MV-4-11 (cell line): ENCODE data around the gene TSSC4.

Source experiments
- DNase-seq: peaks from one replicate; lab custom pipeline; 2025; lab: John Stamatoyannopoulos, UW

Gene TSSC4

DNA sequence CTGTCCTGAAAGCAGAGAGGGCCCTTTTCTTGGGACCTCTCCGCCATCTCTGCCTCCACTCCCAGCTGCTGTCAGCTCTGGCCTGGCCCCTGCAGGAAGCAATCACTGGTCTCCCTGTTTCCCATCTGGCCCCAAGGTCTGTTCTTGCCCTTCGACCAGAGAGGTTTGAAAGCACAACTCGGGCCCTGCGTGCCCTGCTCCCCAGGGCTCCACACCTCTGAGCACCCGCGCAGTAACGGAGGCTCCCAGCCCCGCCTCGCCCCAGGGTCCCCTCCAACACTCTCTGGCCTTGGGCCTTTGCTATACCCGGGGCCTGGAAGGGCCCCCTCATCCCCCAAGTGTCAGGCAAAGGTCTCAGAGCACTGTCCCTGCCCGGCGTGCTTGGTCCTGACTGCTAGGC, 31.2 kb upstream of the TSSC4 start:
- no peak for DNase-seq

GRCh38 chr11:2369896-2370295, 30.7 kb upstream of the TSSC4 start:
- peak; percentile 52 for DNase-seq

- no peak for DNase-seq
Observed at GRCh38 chr11:2374456-2375201, 25.9 kb upstream of the TSSC4 start.

DNA sequence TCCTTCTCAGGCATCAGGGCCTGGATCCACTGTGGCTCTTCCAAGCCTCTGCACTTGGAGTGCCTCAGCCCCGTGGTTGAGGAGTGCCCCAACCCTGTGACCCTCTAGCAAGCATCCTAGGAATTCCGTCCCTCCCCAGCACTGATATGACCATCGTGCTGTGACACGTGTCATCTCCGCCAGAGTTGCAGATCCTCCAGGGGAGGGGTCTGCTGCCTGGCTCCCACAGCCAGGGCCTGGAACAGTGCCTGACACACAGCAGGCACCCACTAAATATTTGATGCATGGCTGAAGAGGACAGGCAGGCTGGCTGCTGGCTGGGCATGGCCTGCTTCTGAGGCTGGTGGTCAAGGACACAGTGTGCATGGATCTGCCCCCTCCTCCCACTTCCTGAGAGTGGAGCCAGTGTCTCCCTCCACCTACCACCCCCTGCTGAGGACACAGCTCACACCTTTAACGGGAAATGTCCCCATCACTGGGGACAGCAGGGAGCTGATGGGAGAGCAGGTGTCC, 25.2 kb upstream of the TSSC4 start:
- no peak for DNase-seq

DNA sequence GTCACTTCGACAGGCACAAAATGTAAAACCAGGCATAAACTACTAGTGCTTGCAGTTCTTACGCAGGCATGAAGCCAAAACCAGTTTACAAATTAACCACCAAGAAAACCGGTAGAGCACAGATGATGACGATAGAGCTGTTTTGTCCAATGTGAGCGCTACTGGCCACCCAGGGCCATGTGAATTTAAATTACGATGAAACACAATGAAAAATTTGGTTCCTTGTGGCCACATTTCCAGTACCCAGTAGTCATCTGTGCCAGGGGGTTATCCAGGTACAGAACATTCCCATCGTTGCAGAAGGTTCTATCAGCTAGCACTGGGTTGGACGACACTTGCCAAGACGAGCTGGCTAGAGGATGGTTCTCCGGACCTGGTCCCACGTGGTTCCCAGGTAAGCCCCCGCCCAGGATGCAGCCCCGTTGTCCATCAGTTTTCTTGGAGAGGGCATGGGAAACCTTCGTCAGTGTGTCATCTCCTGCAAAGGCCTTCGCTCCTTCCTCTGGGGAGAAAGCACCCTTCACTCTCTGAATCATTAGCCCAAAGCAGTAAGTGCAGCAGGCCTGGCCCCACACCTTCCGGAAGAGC, 24.5 kb upstream of the TSSC4 start:
- no peak for DNase-seq

- DNase-seq = no peak
Observed at GRCh38 chr11:2376751-2377451, 23.6 kb upstream of the TSSC4 start, which contains the start of gene CD81. Gene CD81 (plus strand): TSS chr11:2377310. CDS start chr11:2377550, 240 bp downstream.

GRCh38 chr11:2377511-2378443, 22.8 kb upstream of the TSSC4 start:
- DNase-seq = peak; percentile 32

DNA sequence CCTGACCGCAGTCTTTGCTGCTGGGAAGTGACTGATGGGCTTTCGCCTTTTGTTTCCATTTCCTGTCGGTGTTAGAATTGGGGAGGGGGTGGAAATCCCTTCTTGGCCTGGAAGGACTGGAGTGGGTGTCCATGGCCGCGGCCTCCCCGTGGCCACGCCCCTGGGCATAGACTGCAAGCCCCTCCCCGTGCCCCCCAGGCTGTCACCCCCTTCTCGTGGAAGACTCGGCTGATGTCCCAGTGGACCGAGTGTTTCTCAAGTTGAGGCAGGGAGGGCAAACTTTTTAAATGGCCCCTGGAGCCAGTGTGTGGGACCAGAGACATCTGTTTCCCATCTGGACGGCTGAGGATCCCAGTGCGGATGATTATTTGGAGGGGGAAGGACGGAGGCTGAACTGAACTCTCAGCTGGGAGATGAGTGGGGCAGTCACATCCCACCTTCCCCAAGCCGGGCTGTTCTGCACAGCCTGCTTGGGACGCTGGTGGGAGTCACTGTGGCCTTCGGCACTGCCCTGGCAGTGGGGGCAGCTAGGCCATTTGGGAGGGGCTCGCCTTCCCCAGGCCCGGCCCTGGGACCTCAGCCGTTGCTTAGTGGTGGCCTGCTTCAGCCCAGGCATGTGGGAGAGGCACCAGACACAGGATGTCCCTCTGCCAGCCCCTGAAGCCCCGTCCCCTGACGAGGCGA, 21.9 kb upstream of the TSSC4 start:
- DNase-seq = no peak

GRCh38 chr11:2379466-2380174, 20.9 kb upstream of the TSSC4 start:
- no peak for DNase-seq

- DNase-seq = no peak
Observed at GRCh38 chr11:2380396-2380795, 20.2 kb upstream of the TSSC4 start.

GRCh38 chr11:2380807-2381350, 19.7 kb upstream of the TSSC4 start:
- DNase-seq = peak; percentile 87

DNA sequence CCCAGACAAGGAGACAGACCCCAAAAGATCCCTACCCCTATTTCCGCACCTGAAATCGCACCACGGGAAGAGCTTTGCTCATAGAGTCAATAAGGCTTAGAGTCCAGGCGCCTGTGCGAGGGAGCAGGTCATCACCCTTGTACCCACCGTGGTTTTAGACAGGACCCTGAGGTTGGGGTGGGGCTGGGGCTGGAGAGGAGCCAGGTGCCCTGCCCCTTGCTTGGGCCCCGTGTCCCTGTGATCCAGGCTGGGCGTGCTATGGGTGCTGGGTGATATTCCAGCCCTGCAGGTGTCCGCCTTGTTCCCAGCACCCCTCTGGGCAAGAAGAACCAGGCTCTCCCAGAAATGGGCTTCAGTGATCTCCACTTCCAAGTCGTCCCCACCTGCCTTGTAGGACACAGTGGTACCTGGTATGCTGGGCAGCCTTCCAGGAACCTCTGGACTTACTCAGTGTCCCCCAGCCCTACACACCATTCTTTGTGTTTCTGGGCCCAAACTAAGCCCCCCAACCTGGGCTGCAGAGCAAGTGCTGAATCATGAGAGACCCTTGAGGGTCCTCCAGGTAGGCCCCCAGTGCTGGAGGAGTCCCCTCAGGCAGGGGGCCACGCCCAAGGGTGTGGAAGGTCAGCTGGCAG, 18.9 kb upstream of the TSSC4 start:
- DNase-seq = no peak

- DNase-seq = no peak
Observed at GRCh38 chr11:2382129-2382517, 18.4 kb upstream of the TSSC4 start.

DNA sequence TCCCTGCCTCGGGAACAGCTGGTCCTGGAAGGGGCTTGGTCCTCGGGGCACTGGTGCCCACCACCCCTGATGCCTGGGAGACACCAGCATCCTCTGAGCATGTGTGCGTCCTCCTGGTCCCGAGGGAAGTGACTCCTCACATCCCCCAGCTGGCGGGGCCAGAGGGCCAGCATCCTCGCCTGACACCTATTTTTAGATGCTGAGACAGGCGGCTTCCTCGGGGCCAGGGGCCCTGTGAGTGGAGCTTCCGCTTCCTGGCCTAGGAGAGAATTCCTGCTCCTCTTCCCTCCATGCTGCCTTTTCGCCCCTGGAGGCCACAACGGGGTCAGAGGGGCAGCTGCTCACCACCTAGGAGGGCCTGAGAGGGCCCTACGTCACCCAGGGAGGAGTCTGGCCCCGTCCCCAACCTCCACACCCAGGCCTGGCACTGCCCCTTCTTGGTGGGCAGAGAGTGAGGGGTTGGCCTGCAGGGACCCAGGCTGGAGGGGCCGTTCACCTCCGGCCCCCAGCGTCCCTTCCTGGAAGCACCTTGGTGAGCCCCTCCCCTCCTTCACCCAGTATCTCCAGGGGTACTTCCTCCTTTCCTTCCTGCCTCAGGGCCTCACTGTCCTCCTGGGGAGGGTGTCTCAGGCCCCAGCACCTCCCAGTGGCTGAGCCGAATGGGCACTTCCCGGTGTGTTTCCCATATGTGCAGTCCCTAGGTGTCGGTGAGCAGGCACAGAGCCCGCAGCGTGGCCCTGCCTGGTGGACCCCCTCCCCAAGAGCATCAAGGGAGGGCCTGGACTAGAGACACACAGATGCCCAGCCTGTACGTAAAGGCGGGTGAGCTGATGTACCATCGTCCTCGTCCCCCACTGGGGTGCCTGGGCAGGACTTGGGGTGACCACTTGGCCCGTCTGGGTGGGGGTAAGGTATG, 17.4 kb upstream of the TSSC4 start:
- DNase-seq = peak; percentile 61

DNA sequence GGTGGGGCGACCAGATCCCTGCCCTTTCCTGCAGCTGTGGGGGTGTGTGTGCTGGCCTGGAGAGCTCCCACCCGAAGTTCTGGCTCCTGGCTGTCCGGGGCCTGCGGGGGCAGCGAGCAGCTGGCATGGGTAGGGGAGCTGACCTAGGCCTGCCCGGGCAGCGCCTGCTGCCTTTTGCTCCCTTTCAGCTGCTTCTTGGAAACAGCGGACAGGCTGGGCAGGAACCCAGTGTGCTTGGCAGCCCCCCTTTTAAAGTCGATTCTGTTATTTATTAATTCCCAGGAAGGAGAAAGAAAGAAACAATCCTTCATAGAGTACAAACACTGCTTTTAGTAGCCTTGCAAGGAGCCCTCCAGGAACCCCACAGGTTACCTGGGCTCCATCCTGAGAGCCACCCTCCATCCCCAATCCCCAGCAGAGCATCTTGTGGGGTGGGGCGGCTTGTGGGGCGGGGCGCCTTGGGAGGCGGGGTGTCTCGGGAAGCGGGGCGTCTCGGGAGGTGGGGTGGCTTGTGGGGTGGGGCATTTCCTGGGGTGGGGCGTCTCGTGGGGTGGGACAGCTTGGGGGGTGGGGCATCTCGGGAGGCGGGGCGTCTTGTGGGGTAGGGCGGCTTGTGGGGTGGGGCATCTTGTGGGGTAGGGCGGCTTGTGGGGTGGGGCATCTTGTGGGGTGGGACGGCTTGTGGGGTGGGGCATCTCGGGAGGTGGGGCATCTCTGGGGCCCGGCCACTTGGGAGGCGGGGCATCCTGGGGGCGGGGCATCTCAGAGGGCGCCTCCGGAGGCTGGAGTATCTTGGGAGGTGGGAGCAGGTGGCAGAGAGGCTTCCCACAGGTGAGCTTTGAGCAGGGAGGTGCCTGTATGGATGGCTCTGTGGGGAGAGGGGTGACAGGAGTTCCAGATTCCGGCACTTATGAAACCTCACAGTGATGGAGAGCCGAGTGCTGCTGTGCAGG, 16.4 kb upstream of the TSSC4 start:
- no peak for DNase-seq

DNA sequence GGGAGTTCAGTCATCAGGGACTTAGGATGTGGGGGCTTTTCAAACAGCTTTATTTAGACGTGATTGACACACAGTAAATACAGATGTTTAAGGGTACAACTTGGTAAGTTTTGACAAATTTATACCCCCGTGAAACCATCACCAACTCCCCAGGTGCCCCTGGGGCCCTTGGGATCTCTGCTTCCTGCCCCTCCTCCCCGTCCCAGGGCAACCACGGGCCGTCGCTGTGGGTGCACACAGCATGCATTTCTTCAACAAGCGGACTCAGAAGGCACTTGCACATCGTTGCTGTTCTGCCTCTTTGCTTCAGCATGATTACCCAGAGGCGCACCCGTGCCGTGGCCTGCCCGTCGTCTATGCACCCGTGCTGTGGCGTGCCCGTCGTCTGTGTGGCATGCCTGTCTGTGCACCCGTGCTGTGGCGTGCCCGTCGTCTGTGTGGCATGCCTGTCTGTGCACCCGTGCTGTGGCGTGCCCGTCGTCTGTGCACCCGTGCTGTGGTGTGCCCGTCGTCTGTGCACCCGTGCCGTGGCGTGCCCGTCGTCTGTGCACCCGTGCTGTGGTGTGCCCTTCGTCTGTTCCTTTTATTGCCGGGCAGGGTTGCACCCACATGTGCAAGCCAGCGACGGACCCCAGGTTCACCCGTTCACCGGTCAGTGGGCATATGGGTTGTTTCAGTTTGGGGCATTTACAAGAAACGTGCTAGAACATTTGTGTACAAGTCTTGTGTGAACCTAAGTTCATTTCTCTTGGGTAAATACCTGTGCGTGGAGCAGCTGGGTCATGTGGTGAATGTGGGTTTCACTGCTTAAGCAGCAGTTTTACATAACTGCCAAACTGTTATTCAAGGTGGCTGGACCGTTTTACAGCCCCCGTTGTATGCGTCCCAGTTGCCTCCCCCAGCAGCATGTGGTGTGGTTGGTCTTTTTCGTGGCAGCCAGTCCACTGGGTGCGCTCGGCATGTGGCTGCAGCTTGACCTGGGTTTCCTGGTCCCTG, 15.1 kb upstream of the TSSC4 start:
- no peak for DNase-seq
